ENCODE measurements around the gene NMT2.

Gene NMT2

DNA sequence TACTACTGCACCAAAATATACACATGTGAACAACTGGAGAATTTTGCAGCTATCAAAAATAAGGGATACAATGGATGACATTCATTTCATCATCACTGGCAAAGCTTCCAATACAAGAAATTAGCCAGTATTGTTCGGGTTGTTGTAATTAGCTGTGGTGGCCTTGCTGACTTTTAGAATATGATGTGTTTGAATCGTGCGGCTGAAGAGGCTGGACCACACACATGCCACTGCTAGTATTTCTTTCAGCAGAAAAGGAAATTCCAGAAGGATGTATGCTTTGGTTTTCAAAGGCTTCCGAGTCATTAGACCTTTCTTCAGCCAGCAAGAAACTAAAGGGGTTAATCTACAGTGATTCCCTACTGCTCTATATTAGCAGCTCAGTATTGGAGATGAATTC is 54.7 kb downstream of the NMT2 start:
- Histone ChIP-seq H3K9me3 (replicated peaks; ENCODE audit: insufficient read depth, low read length) (no peaks in the 10 kb centered on the region), H3K27me3 (replicated peaks; ENCODE audit: insufficient read depth, low read length) (no peaks in the 10 kb centered on the region), H3K4me1 (ENCODE audit: low read length) (no peaks in the 10 kb centered on the region), H3K79me2 (ENCODE audit: low read length) (no peaks in the 10 kb centered on the region), H3K36me3 (replicated peaks; ENCODE audit: insufficient read depth, low read length) (no peaks in the 10 kb centered on the region), H3K9ac (ENCODE audit: low read length) (no peak overlapping the region), H4K20me1 (ENCODE audit: insufficient read depth, low read length) (no peaks in the 10 kb centered on the region), H3K4me3 (ENCODE audit: low read length) (no peak overlapping the region), H3K27ac (ENCODE audit: low read length) (no peak overlapping the region), H3F3A (ENCODE audit: insufficient read depth, low read length) (no peaks in the 10 kb centered on the region), H3K4me2 (ENCODE audit: low read depth, low read length) (no peak overlapping the region), H2AFZ (ENCODE audit: low read length) (no peak overlapping the region), H3K9me2 (replicated peaks; ENCODE audit: insufficient read depth, low read length) (no peaks in the 10 kb centered on the region)
- TF ChIP-seq CTCF (IDR thresholded peaks at IDR 0.05; ENCODE audit: low read length) (no peak), EZH2phosphoT487 (IDR thresholded peaks at IDR 0.05; ENCODE audit: low read length) (no peak), EZH2 (optimal IDR thresholded peaks at IDR 0.05; ENCODE audit: low read depth, low read length) (no peak)
- DNase-seq, result no peak

DNA sequence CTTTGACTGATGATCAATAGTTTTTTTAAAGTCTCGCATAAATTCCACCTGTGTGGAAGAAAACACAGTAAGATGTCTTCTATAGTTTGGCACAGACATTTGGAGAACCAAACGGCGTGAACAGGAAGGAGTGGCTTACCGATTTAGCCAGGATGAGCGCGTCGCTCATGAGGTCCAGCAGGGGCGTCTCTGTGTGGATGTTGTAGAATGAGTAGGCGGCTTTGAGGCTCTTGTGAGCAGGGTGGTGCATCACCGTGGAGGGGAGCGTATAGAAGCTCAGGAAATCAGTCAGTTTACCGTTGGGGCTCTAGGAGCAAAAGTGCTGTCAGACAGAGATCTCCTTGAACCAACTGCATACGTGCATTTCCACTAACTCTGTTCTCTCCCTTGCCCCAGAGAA is 55.8 kb downstream of the NMT2 start:
- no peaks in the 10 kb centered on the region for H4K20me1 ChIP-seq (ENCODE audit: insufficient read depth, low read length)
- no peak overlapping the region for H3K4me2 ChIP-seq (ENCODE audit: low read depth, low read length)
- no peaks in the 10 kb centered on the region for H3K27me3 ChIP-seq (replicated peaks; ENCODE audit: insufficient read depth, low read length)
- TF ChIP-seq CTCF (IDR thresholded peaks at IDR 0.05; ENCODE audit: low read length), result no peak
- TF ChIP-seq EZH2phosphoT487 (IDR thresholded peaks at IDR 0.05; ENCODE audit: low read length), result no peak
- TF ChIP-seq EZH2 (optimal IDR thresholded peaks at IDR 0.05; ENCODE audit: low read depth, low read length), result no peak
- H3K4me3 ChIP-seq (ENCODE audit: low read length), result no peak overlapping the region
- H3K9me3 ChIP-seq (replicated peaks; ENCODE audit: insufficient read depth, low read length), result no peaks in the 10 kb centered on the region
- H3K79me2 ChIP-seq (ENCODE audit: low read length), result no peaks in the 10 kb centered on the region
- no peaks in the 10 kb centered on the region for H3K36me3 ChIP-seq (replicated peaks; ENCODE audit: insufficient read depth, low read length)
- H3F3A ChIP-seq (ENCODE audit: insufficient read depth, low read length), result no peaks in the 10 kb centered on the region
- H3K9me2 ChIP-seq (replicated peaks; ENCODE audit: insufficient read depth, low read length), result no peaks in the 10 kb centered on the region
- DNase-seq, result no peak
- no peak overlapping the region for H3K27ac ChIP-seq (ENCODE audit: low read length)
- no peak overlapping the region for H2AFZ ChIP-seq (ENCODE audit: low read length)
- no peaks in the 10 kb centered on the region for H3K4me1 ChIP-seq (ENCODE audit: low read length)
- H3K9ac ChIP-seq (ENCODE audit: low read length), result no peak overlapping the region

- no peak for TF ChIP-seq EZH2phosphoT487 (IDR thresholded peaks at IDR 0.05; ENCODE audit: low read length)
- peak; percentile 97 for TF ChIP-seq CTCF (IDR thresholded peaks at IDR 0.05; ENCODE audit: low read length)
- Histone ChIP-seq H3K9me3 (replicated peaks; ENCODE audit: insufficient read depth, low read length) (no peaks in the 10 kb centered on the region), H4K20me1 (ENCODE audit: insufficient read depth, low read length) (no peaks in the 10 kb centered on the region), H3F3A (ENCODE audit: insufficient read depth, low read length) (no peaks in the 10 kb centered on the region), H2AFZ (ENCODE audit: low read length) (no peak overlapping the region), H3K9ac (ENCODE audit: low read length) (no peak overlapping the region), H3K9me2 (replicated peaks; ENCODE audit: insufficient read depth, low read length) (no peaks in the 10 kb centered on the region), H3K4me3 (ENCODE audit: low read length) (no peak overlapping the region), H3K27ac (ENCODE audit: low read length) (no peak overlapping the region), H3K79me2 (ENCODE audit: low read length) (peaks cover 8% of the 10 kb centered on the region), H3K27me3 (replicated peaks; ENCODE audit: insufficient read depth, low read length) (no peaks in the 10 kb centered on the region), H3K4me2 (ENCODE audit: low read depth, low read length) (no peak overlapping the region), H3K4me1 (ENCODE audit: low read length) (no peaks in the 10 kb centered on the region), H3K36me3 (replicated peaks; ENCODE audit: insufficient read depth, low read length) (no peaks in the 10 kb centered on the region)
- peak; percentile 66 for DNase-seq
Measured at GRCh38 chr10:15106352-15107013, 62.0 kb downstream of the NMT2 start.

Measured in MM.1S (cell line).